GM23338 (cell line): ENCODE data around the gene TPK1. TPM values are rescaled to one million over a fixed set of nuclear protein-coding genes. Genes with fewer than 3 reads are reported as not detected.

Experiments
- ATAC-seq: fragments of 200-7000 bp; cut with Tn5 transposase; 3 replicates; pipeline ENCODE4 v1.9.1; 2020
- DNase-seq: peaks from one replicate; pipeline ENCODE4 v3.0.0-alpha.2; 2015; ENCODE audit warnings: low spot score
- H2AFZ ChIP-seq: fragments of 200-600 bp; sonication (generic); 2 replicates; pipeline ENCODE4 v1.8.0; 2016; ENCODE audit warnings: antibody characterized with exemption, mild to moderate bottlenecking, moderate library complexity
- H3F3A ChIP-seq: fragments of 200-600 bp; sonication (generic); replicated peaks from 2 replicates; pipeline ENCODE4 v1.8.0; 2017; ENCODE audit warnings: antibody characterized with exemption, mixed run types, low read depth
- H3K27ac ChIP-seq: fragments of 200-600 bp; sonication (generic); 2 replicates; pipeline ENCODE4 v1.6.1; 2016; ENCODE audit warnings: low read depth
- H3K27me3 ChIP-seq: fragments of 200-600 bp; sonication (generic); 2 replicates; pipeline ENCODE4 v1.8.0; 2016; ENCODE audit warnings: mild to moderate bottlenecking, mixed run types, moderate library complexity; ENCODE audit not compliant: insufficient read depth
- H3K36me3 ChIP-seq: fragments of 200-600 bp; sonication (generic); 2 replicates; pipeline ENCODE4 v1.8.0; 2016; ENCODE audit warnings: mild to moderate bottlenecking; ENCODE audit not compliant: insufficient read depth
- H3K4me1 ChIP-seq: fragments of 200-600 bp; sonication (generic); 2 replicates; pipeline ENCODE4 v1.8.0; 2016; ENCODE audit warnings: mild to moderate bottlenecking, moderate library complexity; ENCODE audit not compliant: insufficient read depth
- H3K4me2 ChIP-seq: fragments of 200-600 bp; sonication (generic); 2 replicates; pipeline ENCODE4 v1.7.1; 2017; ENCODE audit warnings: mixed run types
- H3K4me3 ChIP-seq: fragments of 200-600 bp; sonication (generic); 2 replicates; pipeline ENCODE4 v1.6.1; 2016; ENCODE audit warnings: mixed run types
- H3K79me2 ChIP-seq: fragments of 200-600 bp; sonication (generic); replicated peaks from 2 replicates; pipeline ENCODE4 v1.8.0; 2017; ENCODE audit warnings: mild to moderate bottlenecking; ENCODE audit not compliant: insufficient read depth
- H3K9me2 ChIP-seq: fragments of 200-600 bp; sonication (generic); 2 replicates; pipeline ENCODE4 v1.8.0; 2017; ENCODE audit not compliant: insufficient read depth
- H4K20me1 ChIP-seq: fragments of 200-600 bp; sonication (generic); replicated peaks from 2 replicates; pipeline ENCODE4 v1.8.0; 2017; ENCODE audit warnings: mild to moderate bottlenecking; ENCODE audit not compliant: insufficient read depth
- H3K27ac Mint-ChIP-seq: 2 replicates; pipeline ENCODE4 v1.8.0; 2020; ENCODE audit warnings: inconsistent platforms, mild to moderate bottlenecking, moderate library complexity, mixed read lengths
- H3K27me3 Mint-ChIP-seq: 3 replicates; pipeline ENCODE4 v1.8.0; 2022; ENCODE audit warnings: low read depth, mild to moderate bottlenecking, moderate library complexity, mixed read lengths, inconsistent platforms; ENCODE audit not compliant: insufficient read depth, poor library complexity
- H3K36me3 Mint-ChIP-seq: 3 replicates; pipeline ENCODE4 v1.8.0; 2021; ENCODE audit warnings: low read depth, mild to moderate bottlenecking, inconsistent platforms, moderate library complexity, mixed read lengths
- H3K4me1 Mint-ChIP-seq: 3 replicates; pipeline ENCODE4 v1.8.0; 2020; ENCODE audit warnings: mild to moderate bottlenecking, inconsistent platforms, mixed read lengths
- H3K4me3 Mint-ChIP-seq: 3 replicates; pipeline ENCODE4 v1.8.0; 2021; ENCODE audit warnings: moderate library complexity, mild to moderate bottlenecking, inconsistent platforms, mixed read lengths
- H3K9me3 Mint-ChIP-seq: 3 replicates; pipeline ENCODE4 v1.8.0; 2020; ENCODE audit warnings: moderate library complexity, mild to moderate bottlenecking, inconsistent platforms, mixed read lengths
- CREB1 ChIP-seq: fragments of 250-450 bp; sonication (Bioruptor Pico); IDR thresholded peaks from 2 replicates; pipeline ENCODE4 v1.5.0; 2020; ENCODE audit warnings: low read depth, mild to moderate bottlenecking, moderate library complexity
- EZH2phosphoT487 ChIP-seq: fragments of 200-600 bp; sonication (generic); IDR thresholded peaks from one replicate; pipeline ENCODE4 v1.8.1; 2018; ENCODE audit warnings: antibody characterized with exemption; ENCODE audit not compliant: unreplicated experiment
- JUNB ChIP-seq: IDR thresholded peaks from one replicate; pipeline ENCODE4 v1.6.1; 2016; ENCODE audit warnings: antibody characterized with exemption; ENCODE audit not compliant: unreplicated experiment
- NANOG ChIP-seq: IDR thresholded peaks from 2 replicates; pipeline ENCODE4 v1.6.1; 2016; ENCODE audit warnings: antibody characterized with exemption, borderline replicate concordance
- POLR2AphosphoS5 ChIP-seq: IDR thresholded peaks from 2 replicates; pipeline ENCODE4 v1.6.1; 2016; ENCODE audit warnings: antibody characterized with exemption, low read depth
- ZNF114 ChIP-seq: fragments of 250-450 bp; sonication (Bioruptor Pico); IDR thresholded peaks from 2 replicates; pipeline ENCODE4 v1.5.0; 2020; ENCODE audit warnings: mild to moderate bottlenecking, moderate library complexity
- ZNF331 ChIP-seq: fragments of 250-450 bp; sonication (Bioruptor Pico); IDR thresholded peaks from 2 replicates; pipeline ENCODE4 v1.5.0; 2020; ENCODE audit warnings: low read depth, mild to moderate bottlenecking, moderate library complexity
- polyA plus RNA-seq: library from polyadenylated mRNA; unstranded; fragments of >200 nt; fragmentation: Nextera tagmentation; extraction: Ambion mirVana; gene quantifications from 2 replicates; pipeline ENCODE4 v1.2.1, GENCODE V29; 2016
- total RNA-seq: library from RNA; depleted of rRNA; stranded (reverse); fragments of >200 nt; shearing (Covaris generic); gene quantifications from 2 replicates; pipeline ENCODE4 v1.2.3, GENCODE V29; 2014
- TF ChIP-seq, protein P1 (sequence below): IDR thresholded peaks from 2 replicates; pipeline ENCODE4 v1.6.1; 2016; ENCODE audit warnings: antibody characterized with exemption
- TF ChIP-seq, protein P2 (sequence below): IDR thresholded peaks from one replicate; pipeline ENCODE4 v1.6.1; 2018; ENCODE audit warnings: antibody characterized with exemption; ENCODE audit not compliant: unreplicated experiment
- TF ChIP-seq, protein P3 (sequence below), 2 experiments: fragments of 200-600 bp in 1 of 2; sonication (generic) in 1 of 2; conservative IDR thresholded peaks; 2 replicates each; pipeline versions ENCODE4 v1.5.1 to v1.6.1; 2016 to 2017; ENCODE audit warnings: antibody characterized with exemption in 2 of 2, low read depth in 2 of 2, mild to moderate bottlenecking in 2 of 2, moderate library complexity in 1 of 2

TPK1 gene
- total and polyA plus RNA-seq, 2 experiments from 2014 or later: 2.6 to 2.9 TPM

- H3K9me2 ChIP-seq: peaks cover 12% of the 10 kb centered on the region; the same call in 1 of the 2 replicates
- no peak for ATAC-seq
- no peaks in the 10 kb centered on the region for H3K4me1 ChIP-seq
- no peak overlapping the region for H3K4me3 ChIP-seq
- no peak overlapping the region for H3K4me2 ChIP-seq
- no peak overlapping the region for H3K4me3 Mint-ChIP-seq
- no peaks in the 10 kb centered on the region for H3K36me3 Mint-ChIP-seq
- no peaks in the 10 kb centered on the region for H3K36me3 ChIP-seq
- H3K4me1 Mint-ChIP-seq: no peaks in the 10 kb centered on the region
- no peaks in the 10 kb centered on the region for H3F3A ChIP-seq
- DNase-seq: no peak
- no peak overlapping the region for H3K27ac Mint-ChIP-seq
- H3K9me3 Mint-ChIP-seq: no peaks in the 10 kb centered on the region
- no peak overlapping the region for H2AFZ ChIP-seq
- TF ChIP-seq EZH2phosphoT487 (no peak), NANOG (no peak), ZNF331 (CRISPR knock-in tag) (no peak), POLR2AphosphoS5 (no peak), ZNF114 (CRISPR knock-in tag) (no peak), JUNB (no peak), CREB1 (CRISPR knock-in tag) (no peak)
- TF ChIP-seq, protein P1, sequence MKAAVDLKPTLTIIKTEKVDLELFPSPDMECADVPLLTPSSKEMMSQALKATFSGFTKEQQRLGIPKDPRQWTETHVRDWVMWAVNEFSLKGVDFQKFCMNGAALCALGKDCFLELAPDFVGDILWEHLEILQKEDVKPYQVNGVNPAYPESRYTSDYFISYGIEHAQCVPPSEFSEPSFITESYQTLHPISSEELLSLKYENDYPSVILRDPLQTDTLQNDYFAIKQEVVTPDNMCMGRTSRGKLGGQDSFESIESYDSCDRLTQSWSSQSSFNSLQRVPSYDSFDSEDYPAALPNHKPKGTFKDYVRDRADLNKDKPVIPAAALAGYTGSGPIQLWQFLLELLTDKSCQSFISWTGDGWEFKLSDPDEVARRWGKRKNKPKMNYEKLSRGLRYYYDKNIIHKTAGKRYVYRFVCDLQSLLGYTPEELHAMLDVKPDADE: no peak
- TF ChIP-seq, protein P2, sequence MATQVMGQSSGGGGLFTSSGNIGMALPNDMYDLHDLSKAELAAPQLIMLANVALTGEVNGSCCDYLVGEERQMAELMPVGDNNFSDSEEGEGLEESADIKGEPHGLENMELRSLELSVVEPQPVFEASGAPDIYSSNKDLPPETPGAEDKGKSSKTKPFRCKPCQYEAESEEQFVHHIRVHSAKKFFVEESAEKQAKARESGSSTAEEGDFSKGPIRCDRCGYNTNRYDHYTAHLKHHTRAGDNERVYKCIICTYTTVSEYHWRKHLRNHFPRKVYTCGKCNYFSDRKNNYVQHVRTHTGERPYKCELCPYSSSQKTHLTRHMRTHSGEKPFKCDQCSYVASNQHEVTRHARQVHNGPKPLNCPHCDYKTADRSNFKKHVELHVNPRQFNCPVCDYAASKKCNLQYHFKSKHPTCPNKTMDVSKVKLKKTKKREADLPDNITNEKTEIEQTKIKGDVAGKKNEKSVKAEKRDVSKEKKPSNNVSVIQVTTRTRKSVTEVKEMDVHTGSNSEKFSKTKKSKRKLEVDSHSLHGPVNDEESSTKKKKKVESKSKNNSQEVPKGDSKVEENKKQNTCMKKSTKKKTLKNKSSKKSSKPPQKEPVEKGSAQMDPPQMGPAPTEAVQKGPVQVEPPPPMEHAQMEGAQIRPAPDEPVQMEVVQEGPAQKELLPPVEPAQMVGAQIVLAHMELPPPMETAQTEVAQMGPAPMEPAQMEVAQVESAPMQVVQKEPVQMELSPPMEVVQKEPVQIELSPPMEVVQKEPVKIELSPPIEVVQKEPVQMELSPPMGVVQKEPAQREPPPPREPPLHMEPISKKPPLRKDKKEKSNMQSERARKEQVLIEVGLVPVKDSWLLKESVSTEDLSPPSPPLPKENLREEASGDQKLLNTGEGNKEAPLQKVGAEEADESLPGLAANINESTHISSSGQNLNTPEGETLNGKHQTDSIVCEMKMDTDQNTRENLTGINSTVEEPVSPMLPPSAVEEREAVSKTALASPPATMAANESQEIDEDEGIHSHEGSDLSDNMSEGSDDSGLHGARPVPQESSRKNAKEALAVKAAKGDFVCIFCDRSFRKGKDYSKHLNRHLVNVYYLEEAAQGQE: no peak
- TF ChIP-seq, protein P3, sequence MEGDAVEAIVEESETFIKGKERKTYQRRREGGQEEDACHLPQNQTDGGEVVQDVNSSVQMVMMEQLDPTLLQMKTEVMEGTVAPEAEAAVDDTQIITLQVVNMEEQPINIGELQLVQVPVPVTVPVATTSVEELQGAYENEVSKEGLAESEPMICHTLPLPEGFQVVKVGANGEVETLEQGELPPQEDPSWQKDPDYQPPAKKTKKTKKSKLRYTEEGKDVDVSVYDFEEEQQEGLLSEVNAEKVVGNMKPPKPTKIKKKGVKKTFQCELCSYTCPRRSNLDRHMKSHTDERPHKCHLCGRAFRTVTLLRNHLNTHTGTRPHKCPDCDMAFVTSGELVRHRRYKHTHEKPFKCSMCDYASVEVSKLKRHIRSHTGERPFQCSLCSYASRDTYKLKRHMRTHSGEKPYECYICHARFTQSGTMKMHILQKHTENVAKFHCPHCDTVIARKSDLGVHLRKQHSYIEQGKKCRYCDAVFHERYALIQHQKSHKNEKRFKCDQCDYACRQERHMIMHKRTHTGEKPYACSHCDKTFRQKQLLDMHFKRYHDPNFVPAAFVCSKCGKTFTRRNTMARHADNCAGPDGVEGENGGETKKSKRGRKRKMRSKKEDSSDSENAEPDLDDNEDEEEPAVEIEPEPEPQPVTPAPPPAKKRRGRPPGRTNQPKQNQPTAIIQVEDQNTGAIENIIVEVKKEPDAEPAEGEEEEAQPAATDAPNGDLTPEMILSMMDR (conservative IDR thresholded peaks at IDR 0.05; ENCODE audit: low read depth in 2 of 2): no peak
- H3K27ac ChIP-seq: no peak overlapping the region
- no peaks in the 10 kb centered on the region for H4K20me1 ChIP-seq
- peaks cover 2% of the 10 kb centered on the region for H3K27me3 Mint-ChIP-seq
- no peaks in the 10 kb centered on the region for H3K27me3 ChIP-seq
- no peaks in the 10 kb centered on the region for H3K79me2 ChIP-seq
Measured at GRCh38 chr7:144445590-144445989, 390.3 kb downstream of the TPK1 start.
